Measurements from ENCODE around the gene ASTN2.
A peak's percentile ranks its signal among the peaks of the same experiment; 100 is the strongest.

Gene ASTN2

GRCh38 chr9:117044241-117044640 is 370.6 kb downstream of the ASTN2 start:
- in situ Hi-C loops (cut with HindIII; ENCODE audit: low pct_ligation_motif_present, low sequenced_read_pairs) = no loop called here
- no peaks in the 10 kb centered on the region for H3K27me3 ChIP-seq (replicated peaks)
- no peak for DNase-seq
- no peak overlapping the region for H3K4me3 ChIP-seq (ENCODE audit: low read depth, low read length)
- no peaks in the 10 kb centered on the region for H3K36me3 ChIP-seq (replicated peaks)
- no peak overlapping the region for H3K27ac ChIP-seq
- no peak for TF ChIP-seq CTCF (IDR thresholded peaks at IDR 0.05; ENCODE audit: low read depth, low read length, missing control alignments)

GRCh38 chr9:117043159-117043558 is 371.7 kb downstream of the ASTN2 start:
- H3K27ac ChIP-seq = no peak overlapping the region
- no peak for DNase-seq
- H3K27me3 ChIP-seq (replicated peaks) = no peaks in the 10 kb centered on the region
- H3K4me3 ChIP-seq (ENCODE audit: low read depth, low read length) = no peak overlapping the region
- no peak for TF ChIP-seq CTCF (IDR thresholded peaks at IDR 0.05; ENCODE audit: low read depth, low read length, missing control alignments)
- in situ Hi-C loops (cut with HindIII; ENCODE audit: low pct_ligation_motif_present, low sequenced_read_pairs) = no loop called here
- no peaks in the 10 kb centered on the region for H3K36me3 ChIP-seq (replicated peaks)

GRCh38 chr9:117035546-117035945 is 379.3 kb downstream of the ASTN2 start:
- Histone ChIP-seq H3K36me3 (replicated peaks) (no peaks in the 10 kb centered on the region), H3K27me3 (replicated peaks) (no peaks in the 10 kb centered on the region), H3K27ac (no peak overlapping the region), H3K4me3 (ENCODE audit: low read depth, low read length) (no peak overlapping the region)
- TF ChIP-seq CTCF (IDR thresholded peaks at IDR 0.05; ENCODE audit: low read depth, low read length, missing control alignments) = no peak
- no peak for DNase-seq
- in situ Hi-C loops (cut with HindIII; ENCODE audit: low pct_ligation_motif_present, low sequenced_read_pairs) = no loop called here

- H3K27ac ChIP-seq = no peak overlapping the region
- peak; percentile 1 for DNase-seq
- no peak overlapping the region for H3K4me3 ChIP-seq (ENCODE audit: low read depth, low read length)
- H3K36me3 ChIP-seq (replicated peaks) = no peaks in the 10 kb centered on the region
- TF ChIP-seq CTCF (IDR thresholded peaks at IDR 0.05; ENCODE audit: low read depth, low read length, missing control alignments) = no peak
- in situ Hi-C loops (cut with HindIII; ENCODE audit: low pct_ligation_motif_present, low sequenced_read_pairs) = no loop called here
- H3K27me3 ChIP-seq (replicated peaks) = no peaks in the 10 kb centered on the region
These were observed 380.0 kb downstream of the ASTN2 start for GRCh38 chr9:117034866-117035265.

- TF ChIP-seq CTCF (IDR thresholded peaks at IDR 0.05; ENCODE audit: low read depth, low read length, missing control alignments) = no peak
- DNase-seq = no peak
- Histone ChIP-seq H3K36me3 (replicated peaks) (no peaks in the 10 kb centered on the region), H3K27me3 (replicated peaks) (no peaks in the 10 kb centered on the region), H3K27ac (no peak overlapping the region), H3K4me3 (ENCODE audit: low read depth, low read length) (no peak overlapping the region)
- in situ Hi-C loops (cut with HindIII; ENCODE audit: low pct_ligation_motif_present, low sequenced_read_pairs) = no loop called here
These were observed 384.5 kb downstream of the ASTN2 start for GRCh38 chr9:117030254-117030768.

- Histone ChIP-seq H3K36me3 (replicated peaks) (no peaks in the 10 kb centered on the region), H3K4me3 (ENCODE audit: low read depth, low read length) (no peak overlapping the region), H3K27ac (no peak overlapping the region), H3K27me3 (replicated peaks) (no peaks in the 10 kb centered on the region)
- in situ Hi-C loops (cut with HindIII; ENCODE audit: low pct_ligation_motif_present, low sequenced_read_pairs) = no loop called here
- TF ChIP-seq CTCF (IDR thresholded peaks at IDR 0.05; ENCODE audit: low read depth, low read length, missing control alignments) = no peak
- DNase-seq = no peak
These were observed 385.5 kb downstream of the ASTN2 start for GRCh38 chr9:117029341-117029740.

Data from brain microvascular endothelial cell (primary cell).